Transverse colon (tissue), 4 donors: ENCODE measurements around the gene AOAH. TPM values are rescaled to one million over a fixed set of nuclear protein-coding genes. Genes with fewer than 3 reads are reported as not detected.

Experiments
- DNase-seq: peaks from one replicate; pipeline ENCODE4 v3.0.0-alpha.2; 2019
- H3K27ac ChIP-seq, 4 donors: fragments of 200-600 bp; sonication (generic); 2 replicates each; pipeline ENCODE4 v1.5.1; 2016 to 2018; ENCODE audit warnings: inconsistent platforms in 4 of 4
- H3K27me3 ChIP-seq: fragments of 200-600 bp; sonication (generic); 2 replicates; pipeline ENCODE4 v1.5.1; 2017; ENCODE audit warnings: inconsistent platforms
- H3K36me3 ChIP-seq, 4 donors: fragments of 200-600 bp; sonication (generic); 2 replicates each; pipeline ENCODE4 v1.5.1; 2017 to 2019; ENCODE audit warnings: inconsistent platforms in 4 of 4
- H3K4me1 ChIP-seq, 4 donors: fragments of 200-600 bp; sonication (generic); 2 replicates each; pipeline ENCODE4 v1.5.1; 2017 to 2020; ENCODE audit warnings: inconsistent platforms in 4 of 4
- H3K4me3 ChIP-seq, 4 donors: fragments of 200-600 bp; sonication (generic); 1 replicate in 1 of 4; 2 replicates in 3 of 4; pipeline versions ENCODE4 v1.5.1 to v1.6.1; 2017 to 2019; ENCODE audit warnings: inconsistent platforms in 4 of 4
- H3K9me3 ChIP-seq, 2 donors: fragments of 200-600 bp; sonication (generic); 2 replicates each; pipeline ENCODE4 v1.5.1; 2017 to 2019; ENCODE audit warnings: inconsistent platforms in 2 of 2
- CTCF ChIP-seq, 5 experiments: fragments of 200-600 bp in 3 of 5; fragments of 450-650 bp in 2 of 5; sonication (generic) in 3 of 5; IDR thresholded peaks; 1 replicate in 2 of 5; 2 replicates in 3 of 5; pipeline ENCODE4 v1.5.1; 2016 to 2017; ENCODE audit warnings: antibody characterized with exemption in 5 of 5, inconsistent platforms in 3 of 5, mild to moderate bottlenecking in 2 of 5, moderate library complexity in 1 of 5
- EP300 ChIP-seq: sonication (generic); formaldehyde crosslinking; IDR thresholded peaks from one replicate; pipeline ENCODE4 v1.6.1; 2017; ENCODE audit warnings: antibody characterized with exemption, low read depth
- POLR2A ChIP-seq: fragments of 450-650 bp; IDR thresholded peaks from one replicate; pipeline ENCODE4 v1.6.1; 2016; ENCODE audit warnings: antibody characterized with exemption, mild to moderate bottlenecking, moderate library complexity
- POLR2AphosphoS5 ChIP-seq, 3 donors: sonication (generic); formaldehyde crosslinking; IDR thresholded peaks; one replicate each; pipeline ENCODE4 v1.6.1; 2016; ENCODE audit warnings: antibody characterized with exemption in 3 of 3
- WGBS, 2 donors: methylation state at CpG; one replicate each; pipeline ENCODE4 v1.1.5; 2018; ENCODE audit warnings: low coverage in 1 of 2; 5-methylcytosine and 5-hydroxymethylcytosine counted together
- in situ Hi-C, 4 donors: fragments of 200-750 bp; cut with MboI; loops; one replicate each; pipeline versions ENCODE4 v1.15.0 to v1.15.1; 2017; ENCODE audit warnings: low sequenced_read_pairs in 3 of 4, low pct_ligation_motif_present in 1 of 4, low pct_unique_long_range_greater_than_20kb in 1 of 4
- intact Hi-C: fragments of 100-400 bp; cut with DNase I; formaldehyde crosslinking; loops from one replicate; pipeline ENCODE4 v1.15.1; 2023; ENCODE audit warnings: low total_unique reads
- total RNA-seq, 4 donors: library from RNA; depleted of rRNA; stranded (reverse); fragments of >200 nt; gene quantifications; one replicate each; pipeline ENCODE4 v1.1.0, GENCODE V29; 2016

Gene AOAH
- total RNA-seq, 4 donors from 2014 or later = 82.8 to 139 (median 102) TPM

DNA sequence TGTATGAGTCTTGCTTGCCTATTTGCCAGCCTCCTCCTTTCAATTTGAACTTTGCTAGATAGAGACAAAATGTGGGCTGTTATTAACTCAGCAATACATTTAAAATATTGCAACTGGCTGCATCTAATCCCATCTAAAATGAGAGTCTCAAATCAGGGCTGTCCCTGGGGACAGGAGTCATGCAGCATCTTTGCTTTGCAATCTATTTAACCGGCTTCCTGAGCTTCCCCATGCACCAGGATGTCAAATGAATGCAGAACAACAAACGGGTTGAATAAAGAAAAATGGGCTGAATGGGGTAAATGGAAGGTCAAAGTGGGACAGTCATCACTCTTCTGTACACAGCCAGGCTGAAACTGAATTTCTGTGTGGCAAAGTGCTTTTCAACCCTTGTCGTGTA, 89.2 kb downstream of the AOAH start:
- intact Hi-C loops (no loop called here), in situ Hi-C loops (no loop called here)
- no peaks in the 10 kb centered on the region for H3K36me3 ChIP-seq
- no peak for DNase-seq
- no peak overlapping the region for H3K27ac ChIP-seq
- TF ChIP-seq CTCF (IDR thresholded peaks at IDR 0.05) = no peak
- no peak for TF ChIP-seq POLR2AphosphoS5 (IDR thresholded peaks at IDR 0.05)
- TF ChIP-seq POLR2A = no peak
- no peak for TF ChIP-seq EP300
- no peaks in the 10 kb centered on the region for H3K27me3 ChIP-seq
- H3K4me3 ChIP-seq = no peak overlapping the region
- H3K4me1 ChIP-seq = peaks cover 0 to 12% (median 4%) of the 10 kb centered on the region in 4 donors
- 49 to 66% methylated on average over 2 to 3 of the region's 3 CpGs for WGBS, 2 donors
- no peaks in the 10 kb centered on the region for H3K9me3 ChIP-seq

DNA sequence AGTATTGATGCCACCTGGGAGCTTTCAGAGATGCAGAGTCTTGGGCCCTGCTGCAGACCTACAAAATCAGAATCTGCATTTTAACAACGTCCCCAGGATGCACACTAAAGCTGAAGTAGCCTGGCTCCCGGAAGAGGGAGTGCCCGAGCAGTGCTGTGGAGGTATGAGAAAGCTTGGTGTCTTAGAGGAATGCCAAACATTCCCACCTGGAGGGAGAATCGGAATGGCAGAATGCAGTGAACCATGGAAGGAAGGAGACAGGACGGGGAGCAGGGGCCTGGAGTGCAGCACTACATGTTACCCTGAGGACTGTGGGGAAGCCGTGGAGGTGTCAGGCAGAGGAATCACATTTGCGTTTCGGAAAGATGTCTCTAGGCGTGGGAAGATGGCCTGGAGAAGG, 90.9 kb downstream of the AOAH start:
- intact Hi-C loops (no loop called here), in situ Hi-C loops (no loop called here)
- Histone ChIP-seq H3K4me1 (peaks cover 0 to 12% (median 4%) of the 10 kb centered on the region in 4 donors), H3K27me3 (no peaks in the 10 kb centered on the region), H3K36me3 (no peaks in the 10 kb centered on the region), H3K27ac (no peak overlapping the region), H3K4me3 (no peak overlapping the region), H3K9me3 (no peaks in the 10 kb centered on the region)
- WGBS, 2 donors = 92 to 94% methylated on average over 2 to 9 of the region's 9 CpGs
- TF ChIP-seq CTCF (IDR thresholded peaks at IDR 0.05) = no peak
- no peak for TF ChIP-seq POLR2A
- TF ChIP-seq EP300 = no peak
- TF ChIP-seq POLR2AphosphoS5 (IDR thresholded peaks at IDR 0.05) = no peak
- DNase-seq = no peak

- WGBS, 2 donors = 71 to 74% methylated on average over 4 to 6 of the region's 6 CpGs
Observed at GRCh38 chr7:36630112-36630650, 94.1 kb downstream of the AOAH start.

GRCh38 chr7:36629351-36629750, 94.9 kb downstream of the AOAH start:
- Histone ChIP-seq H3K36me3 (no peaks in the 10 kb centered on the region), H3K4me1 (peaks cover 0 to 7% (median 1%) of the 10 kb centered on the region in 4 donors), H3K9me3 (no peaks in the 10 kb centered on the region), H3K4me3 (no peak overlapping the region), H3K27me3 (no peaks in the 10 kb centered on the region), H3K27ac (no peak overlapping the region)
- TF ChIP-seq EP300 = no peak
- no peak for TF ChIP-seq POLR2A
- TF ChIP-seq CTCF (IDR thresholded peaks at IDR 0.05) = no peak
- TF ChIP-seq POLR2AphosphoS5 (IDR thresholded peaks at IDR 0.05) = no peak
- DNase-seq = no peak
- 57 to 70% methylated on average over 1 of the region's 1 CpG for WGBS, 2 donors
- intact Hi-C loops (no loop called here), in situ Hi-C loops (no loop called here)

More at GRCh38 chr7:36630112-36630650, 94.1 kb downstream of the AOAH start:
- Histone ChIP-seq H3K27ac (no peak overlapping the region), H3K4me3 (no peak overlapping the region), H3K9me3 (no peaks in the 10 kb centered on the region), H3K4me1 (peaks cover 0 to 15% (median 4%) of the 10 kb centered on the region in 4 donors), H3K36me3 (no peaks in the 10 kb centered on the region), H3K27me3 (no peaks in the 10 kb centered on the region)
- no peak for TF ChIP-seq EP300
- TF ChIP-seq POLR2A = no peak
- intact Hi-C loops (no loop called here), in situ Hi-C loops (no loop called here)
- DNase-seq = no peak

GRCh38 chr7:36627836-36628235, 96.5 kb downstream of the AOAH start:
- H3K4me1 ChIP-seq = peaks cover 0 to 7% (median 0%) of the 10 kb centered on the region in 4 donors
- H3K4me3 ChIP-seq = no peak overlapping the region
- no peak for DNase-seq
- H3K27me3 ChIP-seq = no peaks in the 10 kb centered on the region
- in situ Hi-C loops (no loop called here), intact Hi-C loops (loop anchor here (1.0 kb wide), 1 partner anchor 28 kb away; no protein-coding TSS in a partner anchor)
- no peak overlapping the region for H3K27ac ChIP-seq
- H3K36me3 ChIP-seq = no peaks in the 10 kb centered on the region
- WGBS, 2 donors = 87 to 89% methylated on average over 6 of the region's 6 CpGs
- TF ChIP-seq POLR2A (no peak), POLR2AphosphoS5 (IDR thresholded peaks at IDR 0.05) (no peak), CTCF (IDR thresholded peaks at IDR 0.05) (no peak), EP300 (no peak)
- no peaks in the 10 kb centered on the region for H3K9me3 ChIP-seq
